C4-2B (cell line): ENCODE results near the gene BBOX1.
"Not testable (repeated sequence)": the region's sequence is repeated elsewhere in the genome, so short reads cannot be mapped to it uniquely, and the experiment has no call there.

Source experiments
- H3K27ac ChIP-seq: fragments of 450-650 bp; 2 replicates; pipeline ENCODE4 v1.5.1; 2017
- CTCF ChIP-seq: fragments of 450-650 bp; conservative IDR thresholded peaks from 2 replicates; pipeline ENCODE4 v1.5.1; 2017; ENCODE audit warnings: mild to moderate bottlenecking
- ZFX ChIP-seq: fragments of 450-650 bp; IDR thresholded peaks from 2 replicates; pipeline ENCODE4 v1.6.1; 2017

The BBOX1 gene

GRCh38 chr11:27173545-27173944 lies 132.9 kb downstream of the BBOX1 start:
- no peak for TF ChIP-seq CTCF
- TF ChIP-seq ZFX = no peak
- no peak overlapping the region; the same call in 1 of the 2 replicates for H3K27ac ChIP-seq

GRCh38 chr11:27174021-27174420 lies 133.4 kb downstream of the BBOX1 start:
- TF ChIP-seq CTCF = no peak
- no peak for TF ChIP-seq ZFX
- peak overlapping the region; percentile 86 for H3K27ac ChIP-seq

- H3K27ac ChIP-seq = peak overlapping the region; percentile 86
Measured at GRCh38 chr11:27174672-27175210, 134.1 kb downstream of the BBOX1 start.

GRCh38 chr11:27175562-27175961 lies 134.9 kb downstream of the BBOX1 start:
- not testable (repeated sequence) for H3K27ac ChIP-seq

More at GRCh38 chr11:27174672-27175210, 134.1 kb downstream of the BBOX1 start:
- TF ChIP-seq CTCF (no peak), ZFX (no peak)
